Measurements from ENCODE around the gene PTPRD. TPM values are rescaled to one million over a fixed set of nuclear protein-coding genes. Genes with fewer than 3 reads are reported as not detected.
"Not testable (repeated sequence)": the region's sequence is repeated elsewhere in the genome, so short reads cannot be mapped to it uniquely, and the experiment has no call there.

Gene PTPRD
- total and polyA plus RNA-seq, 5 donors from 2014 or later: 0.47 TPM; not detected in 4

GRCh38 chr9:10411272-10411671 lies 201.5 kb downstream of the PTPRD start:
- Histone ChIP-seq H3K27ac (ENCODE audit: insufficient read depth, low read length, poor library complexity, severe bottlenecking) (no peak overlapping the region), H3K9me3 (ENCODE audit: control insufficient read depth in 2 of 2, low read length in 2 of 2) (peaks cover 0 to 3% of the 10 kb centered on the region in 2 experiments), H3K4me3 (ENCODE audit: low read depth, low read length) (no peak overlapping the region), H3K27me3 (ENCODE audit: control insufficient read depth, insufficient read depth, low read length) (no peaks in the 10 kb centered on the region), H3K4me1 (ENCODE audit: control insufficient read depth, insufficient read depth, low read length, poor library complexity, severe bottlenecking) (no peaks in the 10 kb centered on the region), H3K36me3 (ENCODE audit: control insufficient read depth, insufficient read depth, low read length) (no peaks in the 10 kb centered on the region)
- no peaks in the 10 kb centered on the region for H3K36me3 Mint-ChIP-seq
- H3K27me3 Mint-ChIP-seq: no peaks in the 10 kb centered on the region
- H3K4me3 Mint-ChIP-seq: no peak overlapping the region
- no peak overlapping the region for H3K27ac Mint-ChIP-seq
- no peaks in the 10 kb centered on the region for H3K4me1 Mint-ChIP-seq
- H3K9me3 Mint-ChIP-seq: peaks cover 3 to 42% (median 11%) of the 10 kb centered on the region in 7 donors
- DNase-seq (no peak), ATAC-seq (ENCODE audit: low read depth in 2 of 2) (no peak)

- Histone ChIP-seq H3K9me3 (ENCODE audit: control insufficient read depth in 2 of 2, low read length in 2 of 2) (peaks cover 0 to 3% of the 10 kb centered on the region in 2 experiments), H3K4me3 (ENCODE audit: low read depth, low read length) (no peak overlapping the region), H3K4me1 (ENCODE audit: control insufficient read depth, insufficient read depth, low read length, poor library complexity, severe bottlenecking) (no peaks in the 10 kb centered on the region), H3K27ac (ENCODE audit: insufficient read depth, low read length, poor library complexity, severe bottlenecking) (no peak overlapping the region), H3K27me3 (ENCODE audit: control insufficient read depth, insufficient read depth, low read length) (no peaks in the 10 kb centered on the region), H3K36me3 (ENCODE audit: control insufficient read depth, insufficient read depth, low read length) (no peaks in the 10 kb centered on the region)
- Mint-ChIP-seq H3K27me3 (no peaks in the 10 kb centered on the region), H3K9me3 (peaks cover 0 to 16% (median 3%) of the 10 kb centered on the region in 7 donors), H3K27ac (no peak overlapping the region), H3K4me3 (no peak overlapping the region), H3K4me1 (no peaks in the 10 kb centered on the region), H3K36me3 (no peaks in the 10 kb centered on the region)
- ATAC-seq (ENCODE audit: low read depth in 2 of 2) (no peak), DNase-seq (no peak)
Measured at GRCh38 chr9:10403283-10403682, 209.5 kb downstream of the PTPRD start.

DNA sequence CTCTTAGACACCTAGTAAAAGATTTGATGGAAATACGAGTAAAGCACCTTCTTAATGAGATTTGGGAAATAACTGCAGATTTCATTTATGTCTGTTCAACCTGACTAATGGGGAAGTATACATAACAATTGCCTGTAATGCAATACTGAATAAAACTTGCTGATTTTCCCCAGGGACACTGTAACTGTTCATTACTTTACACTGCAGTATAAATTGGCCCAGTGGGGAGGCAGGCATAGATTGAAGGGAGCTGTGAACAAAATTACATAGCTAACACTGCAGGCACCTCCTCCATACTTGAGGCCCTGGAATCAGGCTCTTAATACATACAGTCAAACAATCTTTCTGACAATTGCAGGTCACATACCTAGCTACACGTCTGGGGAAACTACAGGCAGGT lies 216.2 kb downstream of the PTPRD start:
- ATAC-seq (ENCODE audit: low read depth in 2 of 2) (no peak), DNase-seq (no peak)
- Mint-ChIP-seq H3K4me1 (no peaks in the 10 kb centered on the region), H3K27me3 (no peaks in the 10 kb centered on the region), H3K9me3 (peaks cover 3 to 17% (median 4%) of the 10 kb centered on the region in 7 donors), H3K4me3 (no peak overlapping the region), H3K27ac (no peak overlapping the region), H3K36me3 (no peaks in the 10 kb centered on the region)
- H3K36me3 ChIP-seq (ENCODE audit: control insufficient read depth, insufficient read depth, low read length): no peaks in the 10 kb centered on the region
- H3K4me1 ChIP-seq (ENCODE audit: control insufficient read depth, insufficient read depth, low read length, poor library complexity, severe bottlenecking): no peaks in the 10 kb centered on the region
- no peak overlapping the region for H3K4me3 ChIP-seq (ENCODE audit: low read depth, low read length)
- H3K27ac ChIP-seq (ENCODE audit: insufficient read depth, low read length, poor library complexity, severe bottlenecking): no peak overlapping the region
- peaks cover 0 to 5% of the 10 kb centered on the region in 2 experiments for H3K9me3 ChIP-seq (ENCODE audit: control insufficient read depth in 2 of 2, low read length in 2 of 2)
- H3K27me3 ChIP-seq (ENCODE audit: control insufficient read depth, insufficient read depth, low read length): no peaks in the 10 kb centered on the region

GRCh38 chr9:10387282-10387681 lies 225.5 kb downstream of the PTPRD start:
- ATAC-seq (ENCODE audit: low read depth in 2 of 2) (no peak), DNase-seq (no peak)
- Histone ChIP-seq H3K9me3 (ENCODE audit: control insufficient read depth in 2 of 2, low read length in 2 of 2) (peaks cover 4% of the 10 kb centered on the region in 2 experiments), H3K27me3 (ENCODE audit: control insufficient read depth, insufficient read depth, low read length) (no peaks in the 10 kb centered on the region), H3K27ac (ENCODE audit: insufficient read depth, low read length, poor library complexity, severe bottlenecking) (no peak overlapping the region), H3K4me3 (ENCODE audit: low read depth, low read length) (no peak overlapping the region), H3K36me3 (ENCODE audit: control insufficient read depth, insufficient read depth, low read length) (no peaks in the 10 kb centered on the region), H3K4me1 (ENCODE audit: control insufficient read depth, insufficient read depth, low read length, poor library complexity, severe bottlenecking) (no peaks in the 10 kb centered on the region)
- Mint-ChIP-seq H3K9me3 (peaks cover 0 to 24% (median 4%) of the 10 kb centered on the region in 7 donors), H3K27ac (no peak overlapping the region), H3K36me3 (no peaks in the 10 kb centered on the region), H3K4me3 (no peak overlapping the region), H3K27me3 (no peaks in the 10 kb centered on the region), H3K4me1 (no peaks in the 10 kb centered on the region)

GRCh38 chr9:10371824-10372223 lies 241.0 kb downstream of the PTPRD start:
- no peak overlapping the region for H3K27ac ChIP-seq (ENCODE audit: insufficient read depth, low read length, poor library complexity, severe bottlenecking)
- no peak for DNase-seq
- H3K27ac Mint-ChIP-seq: no peak overlapping the region
- ATAC-seq (ENCODE audit: low read depth in 2 of 2): no peak
- no peaks in the 10 kb centered on the region for H3K27me3 Mint-ChIP-seq
- no peaks in the 10 kb centered on the region for H3K36me3 ChIP-seq (ENCODE audit: control insufficient read depth, insufficient read depth, low read length)
- no peaks in the 10 kb centered on the region for H3K4me1 Mint-ChIP-seq
- no peaks in the 10 kb centered on the region for H3K4me1 ChIP-seq (ENCODE audit: control insufficient read depth, insufficient read depth, low read length, poor library complexity, severe bottlenecking)
- no peak overlapping the region for H3K4me3 ChIP-seq (ENCODE audit: low read depth, low read length)
- no peaks in the 10 kb centered on the region for H3K36me3 Mint-ChIP-seq
- H3K9me3 Mint-ChIP-seq: peaks cover 0 to 14% (median 5%) of the 10 kb centered on the region in 7 donors
- peaks cover 0 to 2% of the 10 kb centered on the region in 2 experiments for H3K9me3 ChIP-seq (ENCODE audit: control insufficient read depth in 2 of 2, low read length in 2 of 2)
- H3K4me3 Mint-ChIP-seq: no peak overlapping the region
- no peaks in the 10 kb centered on the region for H3K27me3 ChIP-seq (ENCODE audit: control insufficient read depth, insufficient read depth, low read length)

GRCh38 chr9:10366171-10366779 lies 246.5 kb downstream of the PTPRD start:
- Mint-ChIP-seq H3K9me3 (peaks cover 0 to 9% (median 5%) of the 10 kb centered on the region in 7 donors), H3K4me3 (no peak overlapping the region), H3K4me1 (no peaks in the 10 kb centered on the region), H3K27me3 (no peaks in the 10 kb centered on the region), H3K27ac (no peak overlapping the region), H3K36me3 (no peaks in the 10 kb centered on the region)
- no peak overlapping the region for H3K27ac ChIP-seq (ENCODE audit: insufficient read depth, low read length, poor library complexity, severe bottlenecking)
- no peak overlapping the region for H3K4me3 ChIP-seq (ENCODE audit: low read depth, low read length)
- no peaks in the 10 kb centered on the region for H3K4me1 ChIP-seq (ENCODE audit: control insufficient read depth, insufficient read depth, low read length, poor library complexity, severe bottlenecking)
- H3K36me3 ChIP-seq (ENCODE audit: control insufficient read depth, insufficient read depth, low read length): no peaks in the 10 kb centered on the region
- no peak for ATAC-seq (ENCODE audit: low read depth in 2 of 2)
- no peaks in the 10 kb centered on the region for H3K9me3 ChIP-seq (ENCODE audit: control insufficient read depth in 2 of 2, low read length in 2 of 2)
- DNase-seq: peak in 1 of 3 donors; percentile 0
- no peaks in the 10 kb centered on the region for H3K27me3 ChIP-seq (ENCODE audit: control insufficient read depth, insufficient read depth, low read length)

DNA sequence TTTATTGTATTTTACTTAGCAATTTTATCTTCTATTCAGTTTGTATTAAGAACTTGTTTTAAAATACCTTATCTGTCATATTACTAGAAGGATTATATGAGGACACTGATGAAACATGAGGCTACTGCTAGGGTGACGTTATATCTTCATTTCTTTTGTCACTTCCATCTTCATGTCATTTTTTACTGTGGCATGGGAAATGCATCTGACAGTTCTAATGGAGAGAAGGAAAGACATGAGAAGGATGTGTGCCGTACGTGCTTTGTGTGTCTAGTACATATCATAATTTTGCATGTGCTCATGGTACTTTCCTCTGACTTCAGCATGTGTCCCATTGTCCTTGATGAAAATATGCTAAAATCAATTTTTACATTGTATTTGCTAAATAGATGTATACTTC lies 258.2 kb downstream of the PTPRD start:
- ATAC-seq (ENCODE audit: low read depth in 2 of 2): no peak
- no peak overlapping the region for H3K27ac Mint-ChIP-seq
- H3K4me1 Mint-ChIP-seq: no peaks in the 10 kb centered on the region
- no peaks in the 10 kb centered on the region for H3K36me3 Mint-ChIP-seq
- H3K9me3 Mint-ChIP-seq: peaks cover 0 to 18% (median 6%) of the 10 kb centered on the region in 7 donors
- Histone ChIP-seq H3K27me3 (ENCODE audit: control insufficient read depth, insufficient read depth, low read length) (no peaks in the 10 kb centered on the region), H3K4me3 (ENCODE audit: low read depth, low read length) (no peak overlapping the region), H3K4me1 (ENCODE audit: control insufficient read depth, insufficient read depth, low read length, poor library complexity, severe bottlenecking) (no peaks in the 10 kb centered on the region), H3K27ac (ENCODE audit: insufficient read depth, low read length, poor library complexity, severe bottlenecking) (no peak overlapping the region), H3K36me3 (ENCODE audit: control insufficient read depth, insufficient read depth, low read length) (no peaks in the 10 kb centered on the region), H3K9me3 (ENCODE audit: control insufficient read depth in 2 of 2, low read length in 2 of 2) (no peaks in the 10 kb centered on the region)
- no peak for DNase-seq
- H3K27me3 Mint-ChIP-seq: no peaks in the 10 kb centered on the region
- no peak overlapping the region for H3K4me3 Mint-ChIP-seq

DNA sequence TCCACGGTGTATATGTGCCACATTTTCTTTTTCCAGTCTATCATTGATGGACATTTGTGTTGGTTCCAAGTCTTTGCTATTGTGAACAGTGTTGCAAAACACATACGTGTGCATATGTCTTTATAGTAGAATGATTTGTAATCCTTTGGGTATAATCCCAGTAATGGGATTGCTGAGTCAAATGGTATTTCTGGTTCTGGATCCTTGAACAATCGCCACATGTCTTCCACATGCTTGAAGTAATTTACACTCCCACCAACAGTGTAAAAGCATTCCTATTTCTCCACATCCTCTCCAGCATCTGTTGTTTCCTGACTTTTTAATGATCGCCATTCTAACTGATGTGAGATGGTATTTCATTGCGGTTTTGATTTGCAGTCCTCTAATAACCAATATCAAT lies 267.2 kb downstream of the PTPRD start:
- DNase-seq; H3K27ac ChIP-seq (ENCODE audit: insufficient read depth, low read length, poor library complexity, severe bottlenecking); H3K36me3 ChIP-seq (ENCODE audit: control insufficient read depth, insufficient read depth, low read length); H3K4me3 ChIP-seq (ENCODE audit: low read depth, low read length); H3K4me3 Mint-ChIP-seq; H3K36me3 Mint-ChIP-seq; H3K4me1 Mint-ChIP-seq; H3K27me3 ChIP-seq (ENCODE audit: control insufficient read depth, insufficient read depth, low read length); H3K9me3 ChIP-seq (ENCODE audit: control insufficient read depth in 2 of 2, low read length in 2 of 2); H3K27me3 Mint-ChIP-seq; H3K4me1 ChIP-seq (ENCODE audit: control insufficient read depth, insufficient read depth, low read length, poor library complexity, severe bottlenecking); H3K27ac Mint-ChIP-seq; ATAC-seq (ENCODE audit: low read depth in 2 of 2): not testable (repeated sequence)
- peaks cover 1 to 25% (median 9%) of the 10 kb centered on the region in 7 donors for H3K9me3 Mint-ChIP-seq
